ENCODE data around the gene CPNE2.

CPNE2 gene

DNA sequence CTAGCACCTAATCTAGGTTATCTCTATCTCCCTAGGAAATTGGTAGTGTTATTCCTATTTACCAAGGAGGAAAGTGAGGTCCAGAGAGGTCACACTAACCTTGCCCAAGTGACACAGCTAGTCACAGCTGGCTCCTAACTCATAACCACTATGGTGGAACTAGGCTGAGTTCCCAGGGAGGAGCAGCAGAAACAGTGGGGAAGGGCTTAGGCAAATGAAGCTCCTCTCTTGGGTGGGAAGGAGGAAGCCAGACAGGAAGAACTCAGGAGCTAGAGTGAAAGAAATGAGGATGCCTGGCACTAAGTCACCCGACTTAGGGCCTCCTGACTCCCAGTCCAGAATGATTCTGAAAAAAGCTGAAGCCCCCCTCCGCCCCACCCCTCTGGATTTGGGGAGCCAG lies 59.0 kb downstream of the CPNE2 start:
- DNase-seq, result no peak
- in situ Hi-C loops (cut with HindIII; ENCODE audit: low pct_ligation_motif_present, low pct_unique_long_range_greater_than_20kb, low sequenced_read_pairs), result no loop called here

DNA sequence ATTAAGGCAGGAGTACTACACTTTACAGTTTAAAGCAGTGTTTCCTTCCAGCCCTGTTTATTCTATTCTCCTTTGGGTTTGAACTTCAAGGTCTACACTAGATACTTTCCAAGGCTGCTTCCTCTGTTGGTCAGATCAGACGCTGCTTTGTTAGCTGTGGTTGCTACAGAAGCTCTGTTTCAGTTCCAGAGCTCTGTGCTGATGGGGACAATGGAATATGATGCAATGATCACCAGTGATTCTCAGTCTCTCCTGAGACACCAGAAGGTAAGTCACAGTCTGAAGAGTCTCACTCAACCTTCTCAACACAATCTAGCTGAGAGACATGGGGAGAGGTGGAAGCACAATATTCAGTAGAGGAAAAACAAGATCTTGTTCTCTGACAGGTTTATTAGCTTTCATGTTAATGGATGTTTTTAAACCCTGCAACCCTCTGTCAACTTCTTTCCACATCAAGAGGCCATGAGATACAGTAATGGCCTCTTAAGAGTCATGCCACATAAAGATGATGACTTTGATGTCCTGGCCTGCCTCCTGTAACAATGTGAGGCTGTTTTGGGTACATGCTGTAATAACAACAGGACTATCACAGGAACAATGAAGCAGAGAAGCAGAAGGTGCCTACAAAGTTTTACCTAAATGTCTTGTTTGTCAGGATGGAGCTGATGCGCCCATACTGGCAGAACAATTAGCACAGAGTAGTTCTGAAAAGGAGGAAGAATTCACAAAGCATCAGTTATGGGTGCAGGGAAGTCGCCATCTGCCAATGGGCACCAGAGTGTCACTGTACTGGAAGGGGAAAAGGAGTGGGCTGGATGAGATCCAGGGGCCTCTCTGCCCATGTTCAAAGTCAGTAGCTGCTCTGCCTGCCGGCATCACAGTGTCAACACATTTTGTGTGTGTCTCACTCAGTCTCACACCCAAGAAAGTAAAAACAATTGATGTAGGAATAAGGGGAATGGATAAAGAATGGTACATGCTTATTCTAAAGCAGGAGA lies 60.0 kb downstream of the CPNE2 start:
- in situ Hi-C loops (cut with HindIII; ENCODE audit: low pct_ligation_motif_present, low pct_unique_long_range_greater_than_20kb, low sequenced_read_pairs), result no loop called here
- DNase-seq, result no peak

DNA sequence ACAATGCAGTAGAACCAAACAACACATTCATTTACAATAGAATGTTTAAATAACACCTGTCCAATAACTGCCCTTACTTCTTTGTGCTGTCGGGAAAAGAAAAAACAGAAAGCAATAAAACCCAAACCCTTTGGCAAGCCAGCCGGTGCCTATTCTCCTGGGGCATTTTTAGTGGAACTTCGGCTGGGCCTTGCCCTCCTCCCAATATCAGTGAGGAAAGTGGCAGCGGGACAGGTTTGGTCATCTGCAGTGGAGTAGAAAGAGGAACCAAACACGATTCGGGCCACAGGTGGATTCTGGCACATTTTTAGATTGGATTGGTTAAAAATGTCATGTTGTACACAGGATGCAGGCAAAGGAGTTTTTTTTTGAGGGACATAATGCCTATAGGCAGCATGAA lies 61.5 kb downstream of the CPNE2 start:
- no peak for DNase-seq
- in situ Hi-C loops (cut with HindIII; ENCODE audit: low pct_ligation_motif_present, low pct_unique_long_range_greater_than_20kb, low sequenced_read_pairs), result no loop called here

DNA sequence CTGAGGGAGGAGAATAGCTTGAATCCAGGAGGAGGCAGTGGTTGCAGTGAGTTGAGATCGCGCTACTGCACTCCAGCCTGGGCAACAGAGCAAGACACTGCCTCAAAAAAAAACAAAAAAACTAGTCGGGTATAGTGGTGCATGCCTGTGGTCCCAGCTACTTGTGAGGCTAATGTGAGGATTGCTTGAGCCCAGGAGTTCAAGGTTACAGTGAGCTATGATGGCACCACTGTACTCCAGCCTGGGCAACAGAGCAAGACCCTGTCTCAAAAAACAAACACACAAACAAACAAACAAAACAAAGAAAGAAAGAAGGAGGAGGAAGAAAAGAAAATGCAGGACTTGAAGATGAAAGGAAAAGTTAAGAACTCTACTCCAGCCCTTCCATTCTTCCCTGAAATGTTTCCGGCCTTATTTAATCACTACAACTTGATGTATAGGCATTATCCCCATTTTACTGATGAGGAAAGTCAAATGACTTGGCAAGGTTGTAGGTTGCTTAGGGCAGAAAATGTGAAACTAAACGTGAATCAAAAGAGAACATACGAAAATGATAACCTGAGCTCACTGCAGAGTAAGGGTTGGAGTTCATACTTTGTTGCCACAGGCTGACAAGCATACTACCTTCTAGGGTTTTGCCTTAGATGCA lies 63.4 kb downstream of the CPNE2 start:
- DNase-seq, result no peak
- in situ Hi-C loops (cut with HindIII; ENCODE audit: low pct_ligation_motif_present, low pct_unique_long_range_greater_than_20kb, low sequenced_read_pairs), result no loop called here

DNA sequence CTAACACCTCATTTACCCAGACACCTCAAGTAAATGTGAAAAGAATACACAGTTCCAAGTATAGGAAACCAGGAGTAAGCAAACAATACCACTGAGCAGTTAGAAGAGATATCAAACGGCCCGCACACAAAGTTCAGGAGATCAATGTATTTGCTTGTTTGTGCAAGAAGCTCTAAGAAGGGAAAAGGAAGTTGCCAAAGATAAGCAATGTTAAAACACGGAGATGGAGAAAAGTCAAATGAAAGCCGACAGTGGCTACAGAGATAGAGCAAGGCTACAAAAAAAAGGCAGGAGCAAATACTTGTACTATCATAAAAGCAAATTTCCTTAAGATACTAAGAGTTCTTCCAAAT lies 63.9 kb downstream of the CPNE2 start:
- DNase-seq, result no peak
- in situ Hi-C loops (cut with HindIII; ENCODE audit: low pct_ligation_motif_present, low pct_unique_long_range_greater_than_20kb, low sequenced_read_pairs), result no loop called here

DNA sequence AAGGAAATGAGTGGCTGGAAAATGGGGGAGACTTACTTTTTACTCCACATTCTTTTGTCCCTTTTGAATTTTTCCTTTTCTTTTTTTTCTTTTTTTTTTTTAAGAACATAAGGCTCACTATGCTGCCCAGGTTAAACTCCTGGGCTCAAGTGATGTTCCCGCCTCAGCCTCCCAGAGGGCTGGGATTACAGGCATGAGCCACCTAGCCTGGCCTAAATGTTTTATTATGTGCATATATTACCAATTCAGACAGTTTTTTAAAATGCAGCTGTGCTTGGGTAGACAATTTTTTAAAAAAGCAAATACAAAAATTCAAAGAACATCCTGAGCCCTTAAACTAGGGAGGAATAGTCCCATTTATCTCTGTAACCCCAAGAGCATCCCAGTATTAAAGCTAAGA lies 65.2 kb downstream of the CPNE2 start:
- in situ Hi-C loops (cut with HindIII; ENCODE audit: low pct_ligation_motif_present, low pct_unique_long_range_greater_than_20kb, low sequenced_read_pairs), result no loop called here
- DNase-seq, result no peak

DNA sequence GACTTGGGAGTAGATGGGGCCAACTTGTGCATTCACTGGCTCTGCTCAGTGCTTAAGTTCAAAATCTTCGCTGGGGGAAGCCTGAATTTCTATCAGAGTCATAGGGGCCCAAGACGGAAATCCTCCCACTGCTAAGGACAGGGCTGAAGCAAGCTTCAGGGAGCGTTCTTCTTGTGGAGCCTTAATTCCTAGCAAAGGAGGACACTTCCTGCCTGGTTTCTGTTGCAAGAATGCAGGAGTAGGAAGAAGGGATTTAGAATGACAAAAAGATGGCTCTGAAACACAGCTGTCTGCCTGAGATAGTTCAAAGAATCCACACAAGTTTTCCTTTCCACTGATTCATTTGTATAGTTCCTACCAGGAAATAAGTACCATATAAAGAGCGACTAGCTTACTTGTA lies 67.1 kb downstream of the CPNE2 start:
- in situ Hi-C loops (cut with HindIII; ENCODE audit: low pct_ligation_motif_present, low pct_unique_long_range_greater_than_20kb, low sequenced_read_pairs), result no loop called here
- DNase-seq, result no peak

DNA sequence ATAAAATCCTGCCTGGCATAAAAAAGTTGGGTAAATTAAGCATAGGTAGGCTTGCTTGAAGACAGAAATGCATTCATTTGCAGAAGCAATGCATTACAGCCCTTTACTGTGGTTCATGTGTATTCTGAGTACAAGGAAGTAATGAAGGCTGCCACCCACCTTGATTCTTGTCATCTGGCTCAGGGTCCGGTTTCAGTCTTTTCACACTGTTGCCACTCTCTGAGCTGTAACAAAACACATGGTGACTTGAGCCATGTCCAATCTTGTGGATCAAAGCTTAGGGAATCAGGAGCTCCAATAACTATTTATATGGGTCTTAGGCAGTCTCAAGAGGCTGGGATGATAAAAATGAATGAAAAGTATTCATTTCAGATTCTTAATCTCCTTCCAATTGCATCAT lies 71.5 kb downstream of the CPNE2 start:
- no peak for DNase-seq
- in situ Hi-C loops (cut with HindIII; ENCODE audit: low pct_ligation_motif_present, low pct_unique_long_range_greater_than_20kb, low sequenced_read_pairs), result no loop called here

DNA sequence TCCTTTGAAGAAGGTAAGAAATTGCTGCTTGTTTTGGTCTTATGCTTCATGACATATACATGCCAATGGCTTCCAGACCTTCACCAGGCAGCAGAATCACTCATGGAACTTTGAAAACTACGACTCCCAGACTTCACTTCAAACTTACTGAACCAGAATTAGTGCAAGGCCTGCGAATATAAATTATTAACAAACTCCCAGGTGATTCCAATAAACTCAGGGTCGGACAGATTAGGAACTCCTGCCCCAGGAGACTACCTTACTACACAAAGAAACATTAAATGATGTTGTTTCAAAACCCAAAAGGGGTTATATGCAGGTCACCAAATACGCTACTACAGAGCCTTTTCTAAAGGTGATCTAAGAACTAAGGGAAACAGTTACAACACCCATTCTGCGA lies 73.1 kb downstream of the CPNE2 start:
- no peak for DNase-seq
- in situ Hi-C loops (cut with HindIII; ENCODE audit: low pct_ligation_motif_present, low pct_unique_long_range_greater_than_20kb, low sequenced_read_pairs), result no loop called here

DNA sequence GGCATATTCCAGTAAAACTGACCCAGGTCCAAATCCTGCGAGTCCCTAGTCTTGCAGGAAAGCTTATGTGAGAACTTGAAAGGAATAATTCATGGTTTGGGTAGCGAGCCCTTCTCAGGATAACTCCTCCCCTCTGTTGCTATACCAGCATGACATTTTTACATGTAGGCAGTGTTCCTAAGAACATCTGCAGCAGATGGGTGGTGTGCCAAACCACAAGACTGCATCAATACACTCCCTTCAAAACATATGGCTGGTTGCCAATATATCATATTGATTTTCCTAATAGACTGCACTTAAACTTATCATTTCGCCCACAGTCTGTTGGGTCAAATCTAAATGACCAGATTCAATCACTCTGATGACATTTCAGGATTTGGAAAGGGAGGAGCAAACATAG lies 73.6 kb downstream of the CPNE2 start:
- no peak for DNase-seq
- in situ Hi-C loops (cut with HindIII; ENCODE audit: low pct_ligation_motif_present, low pct_unique_long_range_greater_than_20kb, low sequenced_read_pairs), result no loop called here

DNA sequence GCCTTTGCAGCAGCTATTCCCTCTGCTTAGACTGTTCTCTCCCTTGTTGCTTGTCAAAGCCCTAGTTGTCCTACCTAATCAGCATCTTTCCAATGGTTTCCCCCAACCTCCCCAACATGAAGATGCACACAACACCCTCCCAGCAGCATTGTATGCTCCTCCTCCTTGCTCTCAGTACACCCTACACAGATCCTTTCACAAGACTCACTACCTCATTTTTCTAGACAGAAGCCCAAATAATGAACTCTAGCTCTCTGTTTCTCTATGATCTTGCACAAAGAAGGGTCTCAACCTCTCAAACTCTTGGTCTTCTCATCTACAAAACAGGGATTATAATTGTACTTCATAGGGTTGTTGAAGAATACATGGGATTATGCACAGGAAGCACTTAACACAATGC lies 74.1 kb downstream of the CPNE2 start:
- no peak for DNase-seq
- in situ Hi-C loops (cut with HindIII; ENCODE audit: low pct_ligation_motif_present, low pct_unique_long_range_greater_than_20kb, low sequenced_read_pairs), result no loop called here

DNA sequence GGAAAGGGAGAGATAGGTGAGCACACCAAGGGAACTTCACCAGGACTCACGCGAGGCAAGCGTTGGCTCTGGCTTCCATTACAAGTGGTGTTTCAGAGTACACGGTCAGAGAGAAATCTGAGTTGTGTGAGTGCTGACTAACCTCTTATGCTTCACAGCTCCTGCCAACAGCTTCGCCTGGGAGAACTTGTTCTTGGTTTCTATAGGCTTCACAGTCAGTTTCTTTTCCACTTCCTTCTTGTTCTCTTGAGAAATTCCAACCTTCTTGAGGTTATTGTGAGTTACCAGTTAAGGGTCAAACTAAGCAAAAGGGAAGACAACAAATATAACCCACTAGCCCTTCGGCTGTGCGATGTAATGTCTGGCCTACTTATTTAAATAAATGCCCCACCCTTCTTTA lies 74.6 kb downstream of the CPNE2 start:
- DNase-seq, result peak; percentile 21
- in situ Hi-C loops (cut with HindIII; ENCODE audit: low pct_ligation_motif_present, low pct_unique_long_range_greater_than_20kb, low sequenced_read_pairs), result no loop called here

DNA sequence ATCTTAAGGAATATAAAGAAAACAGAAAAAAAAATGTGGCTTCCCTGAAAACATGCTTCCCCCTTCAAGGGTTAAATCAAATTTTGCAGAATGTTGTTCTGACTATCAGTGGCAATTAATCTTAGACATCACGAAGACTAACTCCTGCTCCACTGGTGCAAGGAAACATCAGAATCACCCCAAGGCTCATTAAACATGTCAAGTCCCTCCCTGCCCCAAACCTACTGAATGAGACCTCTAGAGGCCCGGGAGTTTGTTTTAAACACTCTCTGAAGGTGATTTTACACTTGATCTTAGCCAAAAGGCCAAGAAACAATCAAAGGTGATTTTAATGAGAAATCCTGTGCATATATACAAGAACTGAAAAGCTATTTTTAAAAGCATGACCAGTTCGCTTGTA lies 75.2 kb downstream of the CPNE2 start:
- no peak for DNase-seq
- in situ Hi-C loops (cut with HindIII; ENCODE audit: low pct_ligation_motif_present, low pct_unique_long_range_greater_than_20kb, low sequenced_read_pairs), result no loop called here

DNA sequence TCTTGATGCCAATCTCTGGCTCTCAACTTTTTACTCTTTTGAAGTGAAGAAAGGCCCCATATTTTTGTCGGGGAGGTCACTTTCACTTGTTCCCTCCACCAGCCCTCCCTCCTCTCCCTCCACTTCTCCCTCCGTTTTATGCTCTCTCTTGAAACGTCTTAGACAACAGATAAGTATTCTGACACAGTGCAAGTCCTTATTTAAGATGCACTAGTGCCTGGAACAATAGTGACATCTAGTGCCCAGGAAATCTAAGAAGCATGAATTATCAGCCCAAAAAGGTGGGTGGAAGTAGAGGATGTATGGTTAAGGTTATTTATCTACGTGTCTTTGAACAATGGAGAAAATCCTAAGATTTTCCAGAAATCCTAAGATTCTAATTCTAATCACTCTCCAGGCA lies 75.6 kb downstream of the CPNE2 start:
- DNase-seq, result peak; percentile 75
- in situ Hi-C loops (cut with HindIII; ENCODE audit: low pct_ligation_motif_present, low pct_unique_long_range_greater_than_20kb, low sequenced_read_pairs), result no loop called here

DNA sequence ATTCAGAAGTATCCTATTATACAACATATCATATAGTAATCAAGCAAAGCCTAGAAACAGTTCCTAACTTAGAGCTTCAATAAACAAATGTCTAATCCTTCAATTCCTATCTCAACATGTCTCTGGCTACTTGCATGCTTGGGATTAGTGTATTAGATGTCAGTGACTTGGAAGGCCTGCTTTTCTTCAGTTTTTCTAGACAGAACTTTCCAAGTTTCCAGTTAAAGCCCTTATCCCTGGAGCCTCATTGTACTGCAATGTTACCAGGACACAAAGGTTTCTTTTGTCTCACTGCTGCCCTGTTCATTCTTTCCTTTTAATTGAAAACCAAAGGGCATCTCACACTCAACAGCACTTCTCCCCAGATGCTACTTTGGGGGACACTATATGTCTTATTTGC lies 76.9 kb downstream of the CPNE2 start:
- no peak for DNase-seq
- in situ Hi-C loops (cut with HindIII; ENCODE audit: low pct_ligation_motif_present, low pct_unique_long_range_greater_than_20kb, low sequenced_read_pairs), result no loop called here

DNA sequence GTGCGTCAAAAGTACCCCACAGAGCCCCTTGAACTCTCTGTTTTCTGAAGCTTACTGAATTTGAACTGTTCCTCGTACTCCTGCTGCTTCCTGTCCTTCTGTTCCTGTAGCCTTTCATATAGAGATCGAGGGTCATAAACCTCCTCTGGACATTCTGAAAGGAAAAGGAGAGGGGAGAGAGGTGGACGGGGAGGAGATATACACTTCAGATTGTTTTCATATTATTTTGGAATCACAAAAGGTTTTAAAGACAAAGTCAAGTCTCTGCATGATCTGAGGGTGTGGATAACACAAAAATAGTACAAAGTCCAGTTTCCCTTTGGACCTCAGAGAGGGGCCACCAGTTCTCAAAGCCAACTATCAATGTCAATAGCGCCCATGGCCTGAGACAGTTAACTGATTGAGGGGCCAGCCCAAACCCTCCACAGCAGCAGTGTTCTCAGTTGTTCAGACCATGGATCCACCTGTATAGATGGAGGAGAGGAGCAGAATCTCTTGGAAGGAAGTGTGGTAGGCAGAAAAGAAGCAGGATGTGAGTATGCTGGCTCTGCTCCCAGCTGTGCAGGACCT lies 80.4 kb downstream of the CPNE2 start:
- DNase-seq, result no peak
- in situ Hi-C loops (cut with HindIII; ENCODE audit: low pct_ligation_motif_present, low pct_unique_long_range_greater_than_20kb, low sequenced_read_pairs), result no loop called here

DNA sequence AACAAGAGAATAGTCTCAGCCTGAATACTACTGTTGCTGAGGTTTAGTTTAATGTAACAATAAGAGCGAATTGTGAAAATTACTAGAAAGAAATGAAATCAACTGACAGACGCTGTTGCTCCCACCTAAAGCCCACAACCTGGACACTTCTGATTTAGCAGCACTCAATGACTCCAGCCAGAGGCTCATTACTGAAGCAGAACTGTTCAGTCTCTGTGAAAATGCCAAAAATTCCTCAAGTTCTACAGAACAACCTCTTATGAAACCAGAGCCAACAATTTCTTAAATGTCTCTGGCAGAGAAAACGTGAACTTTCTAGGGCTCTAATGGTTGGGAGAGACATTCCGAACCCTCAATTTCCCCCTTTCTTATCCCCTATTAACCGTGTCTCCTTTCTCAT lies 83.5 kb downstream of the CPNE2 start:
- DNase-seq, result peak; percentile 51
- in situ Hi-C loops (cut with HindIII; ENCODE audit: low pct_ligation_motif_present, low pct_unique_long_range_greater_than_20kb, low sequenced_read_pairs), result no loop called here

DNA sequence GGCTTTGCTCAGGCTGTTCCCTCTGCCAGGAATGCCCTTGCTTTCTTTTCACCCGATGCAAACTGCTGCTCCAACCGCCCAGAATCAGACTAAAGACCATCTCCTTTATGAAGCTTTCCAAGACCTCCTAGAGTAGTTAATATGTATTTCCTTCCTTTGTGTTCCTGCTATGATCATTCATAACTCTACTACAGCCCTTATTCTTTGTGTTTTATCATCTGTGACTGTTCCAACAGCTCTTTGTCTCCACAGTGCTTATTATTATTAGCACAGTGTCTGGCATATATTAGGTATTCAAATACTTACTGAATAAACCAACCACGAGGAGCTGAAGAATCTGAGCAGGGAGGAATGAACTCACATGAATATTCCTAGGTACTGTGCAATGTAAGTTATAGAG lies 85.8 kb downstream of the CPNE2 start:
- in situ Hi-C loops (cut with HindIII; ENCODE audit: low pct_ligation_motif_present, low pct_unique_long_range_greater_than_20kb, low sequenced_read_pairs), result no loop called here
- DNase-seq, result no peak

DNA sequence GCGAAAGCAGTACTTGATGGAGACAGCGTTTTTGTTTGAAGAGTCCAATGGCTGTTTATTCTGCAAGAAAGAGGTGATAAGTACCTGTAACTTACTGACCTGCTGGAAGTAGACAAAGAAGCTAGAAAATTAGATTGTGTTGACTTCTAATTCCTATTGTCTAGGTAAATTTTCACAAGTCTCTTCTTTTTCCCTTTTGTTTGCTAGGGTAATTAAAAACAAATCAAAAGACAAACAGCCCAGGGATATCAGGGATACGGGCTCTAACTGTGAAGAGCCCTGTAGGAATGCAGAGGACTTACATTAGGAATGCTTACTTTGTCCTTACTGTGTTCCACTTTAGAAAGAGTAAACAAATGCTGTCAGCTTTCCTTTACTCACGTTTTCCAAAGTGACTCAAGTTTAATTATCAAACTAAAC lies 86.4 kb downstream of the CPNE2 start:
- DNase-seq, result no peak
- in situ Hi-C loops (cut with HindIII; ENCODE audit: low pct_ligation_motif_present, low pct_unique_long_range_greater_than_20kb, low sequenced_read_pairs), result no loop called here

All from ACHN (cell line).